CD14-positive monocyte (primary cell): Measurements from ENCODE around the gene AHSP. TPM values are rescaled to one million over a fixed set of nuclear protein-coding genes. Genes with fewer than 3 reads are reported as not detected.

Experiments
- DNase-seq, 3 donors: peaks; one replicate each; pipeline ENCODE4 v3.0.0-alpha.2; 2011 to 2022
- H2AFZ ChIP-seq: 2 replicates; pipeline ENCODE4 v1.6.0; 2012; ENCODE audit warnings: mild to moderate bottlenecking, low read depth, low read length, inconsistent platforms; ENCODE audit not compliant: insufficient read depth, poor library complexity, severe bottlenecking
- H3K27ac ChIP-seq, 2 donors: 1 replicate in 1 of 2; 2 replicates in 1 of 2; pipeline ENCODE4 v1.5.1; 2012 to 2013; ENCODE audit warnings: low read length in 2 of 2, control low read depth in 1 of 2, inconsistent platforms in 1 of 2, low read depth in 1 of 2, mild to moderate bottlenecking in 1 of 2
- H3K27me3 ChIP-seq, 2 donors: one replicate each; pipeline versions ENCODE4 v1.6.0 to v1.6.1; 2011 to 2013; ENCODE audit warnings: low read length in 2 of 2; ENCODE audit not compliant: control insufficient read depth in 2 of 2, insufficient read depth in 2 of 2
- H3K36me3 ChIP-seq, 2 donors: replicated peaks in 1 of 2; 1 replicate in 1 of 2; 2 replicates in 1 of 2; pipeline versions ENCODE4 v1.5.1 to v1.6.1; 2012 to 2013; ENCODE audit warnings: low read length in 2 of 2, control low read depth in 1 of 2, inconsistent platforms in 1 of 2, mild to moderate bottlenecking in 1 of 2; ENCODE audit not compliant: insufficient read depth in 2 of 2, control insufficient read depth in 1 of 2
- H3K4me1 ChIP-seq, 2 donors: 1 replicate in 1 of 2; 2 replicates in 1 of 2; pipeline versions ENCODE4 v1.5.1 to v1.6.1; 2012 to 2013; ENCODE audit warnings: low read length in 2 of 2, control low read depth in 1 of 2, inconsistent platforms in 1 of 2, mild to moderate bottlenecking in 1 of 2, moderate library complexity in 1 of 2; ENCODE audit not compliant: insufficient read depth in 2 of 2, control insufficient read depth in 1 of 2
- H3K4me2 ChIP-seq: replicated peaks from 2 replicates; pipeline ENCODE3; 2012; ENCODE audit warnings: low read length, moderate library complexity, mild to moderate bottlenecking; ENCODE audit not compliant: poor library complexity, severe bottlenecking; ENCODE audit errors: extremely low read depth
- H3K4me3 ChIP-seq, 3 experiments: fragments of 200-600 bp in 1 of 3; sonication (generic) in 1 of 3; replicated peaks in 1 of 3; 1 replicate in 2 of 3; 2 replicates in 1 of 3; pipeline ENCODE4 v1.5.1; 2011 to 2013; ENCODE audit warnings: low read length in 3 of 3, mild to moderate bottlenecking in 3 of 3, control low read depth in 2 of 3, low read depth in 2 of 3, inconsistent platforms in 1 of 3, moderate library complexity in 1 of 3
- H3K79me2 ChIP-seq: 2 replicates; pipeline ENCODE4 v1.6.0; 2012; ENCODE audit warnings: mild to moderate bottlenecking, control low read depth, inconsistent platforms, low read length, moderate library complexity; ENCODE audit not compliant: insufficient read depth
- H3K9ac ChIP-seq: 2 replicates; pipeline ENCODE4 v1.6.0; 2017; ENCODE audit warnings: low read length, mild to moderate bottlenecking; ENCODE audit not compliant: insufficient read depth, poor library complexity, severe bottlenecking
- H3K9me3 ChIP-seq, 2 donors: replicated peaks in 1 of 2; 1 replicate in 1 of 2; 2 replicates in 1 of 2; pipeline versions ENCODE4 v1.5.1 to v1.6.1; 2012 to 2013; ENCODE audit warnings: low read length in 2 of 2, control low read depth in 1 of 2; ENCODE audit not compliant: control insufficient read depth in 1 of 2, insufficient read depth in 1 of 2
- H4K20me1 ChIP-seq: 2 replicates; pipeline ENCODE4 v1.6.0; 2012; ENCODE audit warnings: mild to moderate bottlenecking, low read length, control low read depth, moderate library complexity; ENCODE audit not compliant: insufficient read depth
- H3K27ac Mint-ChIP-seq, 7 donors: one replicate each; pipeline ENCODE4 v1.8.0; 2020; ENCODE audit warnings: mild to moderate bottlenecking in 7 of 7, mixed read lengths in 7 of 7, moderate library complexity in 6 of 7, inconsistent platforms in 2 of 7
- H3K27me3 Mint-ChIP-seq, 3 donors: one replicate each; pipeline ENCODE4 v1.8.0; 2021 to 2022; ENCODE audit warnings: low read depth in 3 of 3, mild to moderate bottlenecking in 3 of 3, mixed read lengths in 3 of 3, moderate library complexity in 3 of 3, inconsistent platforms in 1 of 3
- H3K36me3 Mint-ChIP-seq, 2 donors: one replicate each; pipeline ENCODE4 v1.8.0; 2020; ENCODE audit warnings: mixed read lengths in 2 of 2, inconsistent platforms in 1 of 2, mild to moderate bottlenecking in 1 of 2
- H3K4me1 Mint-ChIP-seq: one replicate; pipeline ENCODE4 v1.8.0; 2020; ENCODE audit warnings: mild to moderate bottlenecking, mixed read lengths
- H3K4me3 Mint-ChIP-seq, 2 donors: one replicate each; pipeline ENCODE4 v1.8.0; 2020; ENCODE audit warnings: mild to moderate bottlenecking in 2 of 2, mixed read lengths in 2 of 2, moderate library complexity in 1 of 2
- H3K9me3 Mint-ChIP-seq, 7 donors: one replicate each; pipeline ENCODE4 v1.8.0; 2020 to 2022; ENCODE audit warnings: mixed read lengths in 7 of 7, mild to moderate bottlenecking in 6 of 7, moderate library complexity in 6 of 7, inconsistent platforms in 2 of 7
- WGBS: methylation state at CpG from one replicate; pipeline ENCODE4 v1.1.5; 2013; ENCODE audit warnings: missing lambda C conversion rate; ENCODE audit not compliant: insufficient coverage; 5-methylcytosine and 5-hydroxymethylcytosine counted together
- intact Hi-C, 2 donors: fragments of 100-400 bp; cut with micrococcal nuclease; formaldehyde crosslinking; loops; one replicate each; pipeline versions ENCODE4 v1.15.0 to v1.15.1; 2023
- polyA plus RNA-seq, 3 donors: library from polyadenylated mRNA; depleted of rRNA in 1 of 3; unstranded in 2 of 3; stranded (reverse) in 1 of 3; fragments of 300-500 nt in 2 of 3; fragments of >200 nt in 1 of 3; fragmentation: Illumina TruSeq in 2 of 3; gene quantifications; 1 replicate in 2 of 3; 2 replicates in 1 of 3; pipeline ENCODE4 v1.2.3, GENCODE V29; 2012 to 2021
- TF ChIP-seq, protein P1 (sequence below): fragments of 200-600 bp; IDR thresholded peaks from one replicate; pipeline ENCODE4 v1.8.0; 2022; ENCODE audit warnings: antibody characterized with exemption, mild to moderate bottlenecking

The AHSP gene
- polyA plus RNA-seq, 3 donors: 0.84 TPM; not detected in 2

DNA sequence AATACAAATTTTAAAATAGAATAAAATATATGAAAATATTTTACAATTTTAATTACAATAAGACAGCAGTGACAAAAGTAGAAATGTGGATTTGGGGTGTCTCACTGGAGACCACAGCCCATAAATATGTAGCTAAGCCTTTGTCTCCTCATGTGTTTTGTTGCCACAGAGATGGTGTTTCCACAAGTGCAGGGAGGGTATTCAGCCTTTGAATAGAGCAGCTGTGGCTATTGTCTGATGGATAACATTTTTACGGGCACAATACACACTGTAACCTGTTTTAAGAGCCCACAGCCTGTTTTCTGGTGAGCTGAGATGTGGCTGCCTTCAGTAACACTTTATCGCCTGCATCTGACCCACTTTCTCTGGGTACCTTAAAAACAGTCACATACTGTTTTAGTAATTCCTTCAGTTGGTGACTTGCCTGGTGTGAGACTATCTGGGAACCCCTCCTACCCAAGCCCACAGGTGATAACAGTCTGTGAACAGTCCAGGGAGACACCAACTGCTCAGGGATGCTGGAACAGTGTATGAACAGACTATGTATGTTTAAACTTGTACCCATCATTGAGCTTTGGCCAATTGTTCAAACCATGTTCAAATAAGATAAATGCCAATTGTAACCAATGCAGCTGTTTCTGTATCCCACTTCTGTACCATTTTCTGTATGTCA is 7.8 kb upstream of the AHSP start:
- H4K20me1 ChIP-seq: no peaks in the 10 kb centered on the region
- no peaks in the 10 kb centered on the region for H3K79me2 ChIP-seq
- H3K27me3 ChIP-seq: no peaks in the 10 kb centered on the region
- DNase-seq: no peak
- intact Hi-C loops: no loop called here
- H3K4me3 Mint-ChIP-seq: no peak overlapping the region
- no peak overlapping the region for H3K4me2 ChIP-seq
- H3K4me3 ChIP-seq: no peak overlapping the region
- H3K9ac ChIP-seq: no peak overlapping the region
- WGBS: 90% methylated on average over 2 of the region's 2 CpGs
- peaks cover 0 to 12% of the 10 kb centered on the region in 2 donors for H3K9me3 ChIP-seq
- no peak overlapping the region for H3K27ac Mint-ChIP-seq
- H3K27me3 Mint-ChIP-seq: peaks cover 0 to 5% (median 2%) of the 10 kb centered on the region in 3 donors
- H3K4me1 ChIP-seq: no peaks in the 10 kb centered on the region
- peaks cover 6 to 21% (median 17%) of the 10 kb centered on the region in 7 donors for H3K9me3 Mint-ChIP-seq
- no peak overlapping the region for H3K27ac ChIP-seq
- no peaks in the 10 kb centered on the region for H3K36me3 Mint-ChIP-seq
- H3K4me1 Mint-ChIP-seq: no peaks in the 10 kb centered on the region
- no peaks in the 10 kb centered on the region for H3K36me3 ChIP-seq
- H2AFZ ChIP-seq: no peak overlapping the region
- TF ChIP-seq, protein P1, sequence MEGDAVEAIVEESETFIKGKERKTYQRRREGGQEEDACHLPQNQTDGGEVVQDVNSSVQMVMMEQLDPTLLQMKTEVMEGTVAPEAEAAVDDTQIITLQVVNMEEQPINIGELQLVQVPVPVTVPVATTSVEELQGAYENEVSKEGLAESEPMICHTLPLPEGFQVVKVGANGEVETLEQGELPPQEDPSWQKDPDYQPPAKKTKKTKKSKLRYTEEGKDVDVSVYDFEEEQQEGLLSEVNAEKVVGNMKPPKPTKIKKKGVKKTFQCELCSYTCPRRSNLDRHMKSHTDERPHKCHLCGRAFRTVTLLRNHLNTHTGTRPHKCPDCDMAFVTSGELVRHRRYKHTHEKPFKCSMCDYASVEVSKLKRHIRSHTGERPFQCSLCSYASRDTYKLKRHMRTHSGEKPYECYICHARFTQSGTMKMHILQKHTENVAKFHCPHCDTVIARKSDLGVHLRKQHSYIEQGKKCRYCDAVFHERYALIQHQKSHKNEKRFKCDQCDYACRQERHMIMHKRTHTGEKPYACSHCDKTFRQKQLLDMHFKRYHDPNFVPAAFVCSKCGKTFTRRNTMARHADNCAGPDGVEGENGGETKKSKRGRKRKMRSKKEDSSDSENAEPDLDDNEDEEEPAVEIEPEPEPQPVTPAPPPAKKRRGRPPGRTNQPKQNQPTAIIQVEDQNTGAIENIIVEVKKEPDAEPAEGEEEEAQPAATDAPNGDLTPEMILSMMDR: no peak

DNA sequence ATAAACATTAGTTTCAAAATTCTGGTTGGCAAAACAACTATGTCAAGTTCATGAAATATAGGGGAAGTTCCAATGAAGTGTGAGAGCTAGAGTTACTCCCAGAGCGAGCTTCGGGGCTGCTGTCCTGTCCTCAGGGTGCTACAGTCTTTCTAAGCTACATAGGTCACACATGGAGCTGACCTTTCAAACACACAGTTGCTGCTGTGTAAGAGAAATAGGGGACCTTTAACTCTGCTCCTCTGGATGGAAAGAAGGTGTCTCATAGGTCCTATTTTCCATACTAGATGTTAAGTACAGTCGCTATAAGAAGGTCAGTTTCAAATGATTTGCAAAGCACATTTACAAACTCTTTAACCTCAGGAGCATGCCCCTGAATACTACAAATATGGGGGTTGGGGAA is 6.3 kb upstream of the AHSP start:
- H3K27ac ChIP-seq: no peak overlapping the region
- no peak overlapping the region for H3K9ac ChIP-seq
- DNase-seq: no peak
- no CpG with 5 or more reads among the region's 3 CpGs for WGBS
- Mint-ChIP-seq H3K36me3 (no peaks in the 10 kb centered on the region), H3K4me1 (no peaks in the 10 kb centered on the region), H3K27me3 (peaks cover 0 to 2% (median 1%) of the 10 kb centered on the region in 3 donors), H3K27ac (no peak overlapping the region), H3K4me3 (no peak overlapping the region), H3K9me3 (peaks cover 4 to 17% (median 11%) of the 10 kb centered on the region in 7 donors)
- H3K4me3 ChIP-seq: no peak overlapping the region
- no peak overlapping the region for H3K4me2 ChIP-seq
- TF ChIP-seq, protein P1: no peak
- intact Hi-C loops: no loop called here
- H2AFZ ChIP-seq: no peak overlapping the region
- H3K9me3 ChIP-seq: peaks cover 0 to 5% of the 10 kb centered on the region in 2 donors
- H3K79me2 ChIP-seq: no peaks in the 10 kb centered on the region
- no peaks in the 10 kb centered on the region for H3K4me1 ChIP-seq
- H4K20me1 ChIP-seq: no peaks in the 10 kb centered on the region
- no peaks in the 10 kb centered on the region for H3K36me3 ChIP-seq
- H3K27me3 ChIP-seq: no peaks in the 10 kb centered on the region
